Lung (tissue), 12 donors: ENCODE measurements around the gene RPGR. TPM values are rescaled to one million over a fixed set of nuclear protein-coding genes. Genes with fewer than 3 reads are reported as not detected.

ENCODE experiments used
- ATAC-seq: fragments of 200-7000 bp; cut with Tn5 transposase; one replicate; pipeline ENCODE4 v1.9.1; 2020; ENCODE audit warnings: moderate number of reproducible peaks; ENCODE audit not compliant: insufficient read depth, low FRiP score
- DNase-seq, 3 donors: peaks; one replicate each; pipeline ENCODE4 v3.0.0-alpha.2; 2013 to 2017
- H3K27ac ChIP-seq, 2 donors: one replicate each; pipeline ENCODE4 v1.5.1; 2013; ENCODE audit warnings: mild to moderate bottlenecking in 2 of 2, moderate library complexity in 2 of 2, control low read depth in 1 of 2, inconsistent platforms in 1 of 2, low read depth in 1 of 2, low read length in 1 of 2
- H3K27me3 ChIP-seq, 3 donors: one replicate each; pipeline ENCODE4 v1.5.1; 2013; ENCODE audit warnings: low read length in 2 of 3; ENCODE audit not compliant: control insufficient read depth in 3 of 3, insufficient read depth in 3 of 3
- H3K36me3 ChIP-seq, 4 donors: one replicate each; pipeline ENCODE4 v1.5.1; 2013; ENCODE audit warnings: low read length in 4 of 4, mild to moderate bottlenecking in 1 of 4, moderate library complexity in 1 of 4; ENCODE audit not compliant: control insufficient read depth in 4 of 4, insufficient read depth in 4 of 4
- H3K4me1 ChIP-seq, 5 donors: one replicate each; pipeline ENCODE4 v1.5.1; 2013; ENCODE audit warnings: low read length in 5 of 5, mild to moderate bottlenecking in 2 of 5, moderate library complexity in 1 of 5; ENCODE audit not compliant: control insufficient read depth in 5 of 5, insufficient read depth in 5 of 5
- H3K4me3 ChIP-seq: one replicate; pipeline ENCODE4 v1.5.1; 2013; ENCODE audit warnings: mild to moderate bottlenecking, control low read depth, moderate library complexity
- H3K9ac ChIP-seq, 2 donors: one replicate each; pipeline ENCODE4 v1.5.1; 2013; ENCODE audit warnings: low read length in 2 of 2, control low read depth in 1 of 2; ENCODE audit not compliant: insufficient read depth in 1 of 2
- H3K9me3 ChIP-seq, 4 donors: one replicate each; pipeline ENCODE4 v1.5.1; 2013; ENCODE audit warnings: low read length in 3 of 4, mild to moderate bottlenecking in 1 of 4, moderate library complexity in 1 of 4; ENCODE audit not compliant: control insufficient read depth in 4 of 4, insufficient read depth in 3 of 4
- WGBS, 2 donors: extraction: QIAGEN DNeasy Blood & Tissue Kit; methylation state at CpG; one replicate each; pipeline ENCODE4 v1.1.7; 2013; 5-methylcytosine and 5-hydroxymethylcytosine counted together
- polyA plus RNA-seq, 2 donors: library from polyadenylated mRNA; stranded (reverse); fragments of 200-250 nt; gene quantifications; one replicate each; pipeline ENCODE4 v1.2.1, GENCODE V29; 2013
- total RNA-seq, 2 donors: library from RNA; depleted of rRNA in 1 of 2; stranded (reverse); fragments of >200 nt in 1 of 2; gene quantifications; one replicate each; pipeline ENCODE4 v1.2.1, GENCODE V29; 2014 to 2021
- TF ChIP-seq, protein P1 (sequence below): IDR thresholded peaks from 2 replicates; pipeline ENCODE4 v1.5.1; 2012; ENCODE audit warnings: mild to moderate bottlenecking; ENCODE audit errors: control extremely low read depth, extremely low read depth
- donor health status: control.
- donor health status: control.
- donor health status: Bipolar disorder and iron deficiency.
- donor health status: healthy.
- donor health status: DM: yes; HTN: yes; CAD: no.

Gene RPGR
- total and polyA plus RNA-seq, 4 donors: 17.6 to 60.2 (median 27.6) TPM

DNA sequence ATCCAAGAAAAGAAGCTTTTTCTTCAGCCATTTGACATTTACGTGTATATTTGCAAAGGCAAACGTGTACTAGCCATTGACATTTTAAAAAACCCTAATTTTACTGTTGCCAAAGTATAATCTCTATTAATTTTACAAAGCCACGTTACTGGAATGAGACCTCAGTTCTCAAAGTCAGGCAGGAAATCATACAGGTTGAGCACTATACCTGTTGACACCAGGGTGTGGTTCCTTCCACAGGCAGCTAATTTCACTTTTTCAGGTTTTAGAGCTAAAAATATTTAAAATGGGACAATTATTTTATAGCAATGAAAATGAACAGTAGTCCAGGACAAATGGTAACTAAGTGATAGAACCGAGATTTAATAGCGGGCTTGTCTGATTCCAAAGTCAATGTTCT is 6.5 kb downstream of the RPGR start:
- DNase-seq (no peak), ATAC-seq (no peak)
- H3K27ac ChIP-seq: no peak overlapping the region
- no peaks in the 10 kb centered on the region for H3K36me3 ChIP-seq
- peaks cover 0 to 2% (median 0%) of the 10 kb centered on the region in 4 donors for H3K9me3 ChIP-seq
- H3K4me1 ChIP-seq: no peaks in the 10 kb centered on the region
- H3K9ac ChIP-seq: no peak overlapping the region
- H3K4me3 ChIP-seq: no peak overlapping the region
- H3K27me3 ChIP-seq: peaks cover 0 to 20% (median 8%) of the 10 kb centered on the region in 3 donors
- TF ChIP-seq, protein P1, sequence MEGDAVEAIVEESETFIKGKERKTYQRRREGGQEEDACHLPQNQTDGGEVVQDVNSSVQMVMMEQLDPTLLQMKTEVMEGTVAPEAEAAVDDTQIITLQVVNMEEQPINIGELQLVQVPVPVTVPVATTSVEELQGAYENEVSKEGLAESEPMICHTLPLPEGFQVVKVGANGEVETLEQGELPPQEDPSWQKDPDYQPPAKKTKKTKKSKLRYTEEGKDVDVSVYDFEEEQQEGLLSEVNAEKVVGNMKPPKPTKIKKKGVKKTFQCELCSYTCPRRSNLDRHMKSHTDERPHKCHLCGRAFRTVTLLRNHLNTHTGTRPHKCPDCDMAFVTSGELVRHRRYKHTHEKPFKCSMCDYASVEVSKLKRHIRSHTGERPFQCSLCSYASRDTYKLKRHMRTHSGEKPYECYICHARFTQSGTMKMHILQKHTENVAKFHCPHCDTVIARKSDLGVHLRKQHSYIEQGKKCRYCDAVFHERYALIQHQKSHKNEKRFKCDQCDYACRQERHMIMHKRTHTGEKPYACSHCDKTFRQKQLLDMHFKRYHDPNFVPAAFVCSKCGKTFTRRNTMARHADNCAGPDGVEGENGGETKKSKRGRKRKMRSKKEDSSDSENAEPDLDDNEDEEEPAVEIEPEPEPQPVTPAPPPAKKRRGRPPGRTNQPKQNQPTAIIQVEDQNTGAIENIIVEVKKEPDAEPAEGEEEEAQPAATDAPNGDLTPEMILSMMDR: no peak
- WGBS, 2 donors: 72 to 96% methylated on average over 5 of the region's 5 CpGs

DNA sequence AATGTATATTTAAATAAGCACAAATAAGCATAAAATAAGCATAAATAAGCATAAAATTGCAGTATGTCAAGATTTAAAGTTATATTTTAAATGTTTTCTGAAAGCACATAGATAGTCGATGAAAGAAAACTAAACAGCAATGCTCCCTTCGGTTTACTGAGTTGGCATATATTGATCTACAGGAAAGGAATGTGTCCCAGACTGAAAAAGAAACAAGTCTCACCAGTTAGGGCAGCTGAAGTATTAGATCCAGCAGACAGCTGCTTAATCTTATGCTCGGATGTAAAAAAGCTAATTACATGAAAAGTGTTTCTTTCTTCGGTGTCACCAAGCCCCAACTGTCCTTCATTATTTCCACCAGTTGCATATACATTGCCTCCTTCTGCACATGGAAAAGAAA is 8.7 kb downstream of the RPGR start:
- H3K4me1 ChIP-seq: no peaks in the 10 kb centered on the region
- no peak overlapping the region for H3K27ac ChIP-seq
- peaks cover 0 to 21% (median 6%) of the 10 kb centered on the region in 3 donors for H3K27me3 ChIP-seq
- DNase-seq (no peak), ATAC-seq (no peak)
- 75 to 76% methylated on average over 4 of the region's 4 CpGs for WGBS, 2 donors
- H3K36me3 ChIP-seq: peaks cover 0 to 1% (median 0%) of the 10 kb centered on the region in 4 donors
- no peak overlapping the region for H3K9ac ChIP-seq
- H3K4me3 ChIP-seq: no peak overlapping the region
- H3K9me3 ChIP-seq: no peaks in the 10 kb centered on the region
- TF ChIP-seq, protein P1: no peak

DNA sequence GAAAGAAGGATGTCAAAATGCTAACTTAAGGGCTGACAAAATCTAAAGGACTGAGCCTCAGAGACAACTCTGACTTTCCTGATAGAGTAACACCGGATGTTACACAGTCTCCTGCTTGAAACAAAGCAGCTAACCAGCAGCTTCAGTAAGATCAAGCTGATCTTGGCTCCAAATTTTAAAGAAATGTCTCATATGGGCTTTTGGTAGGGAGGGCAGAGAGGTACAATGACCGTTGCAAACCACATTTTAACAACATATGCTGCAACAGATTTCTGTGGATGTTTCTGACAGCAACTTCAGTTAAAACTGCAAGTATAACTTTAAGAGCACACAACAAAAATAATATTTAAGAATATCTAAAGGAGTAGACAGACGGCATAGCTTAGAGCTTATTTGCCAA is 9.1 kb downstream of the RPGR start:
- 67 to 74% methylated on average over 3 of the region's 3 CpGs for WGBS, 2 donors
- no peaks in the 10 kb centered on the region for H3K9me3 ChIP-seq
- H3K36me3 ChIP-seq: peaks cover 0 to 1% (median 0%) of the 10 kb centered on the region in 4 donors
- TF ChIP-seq, protein P1: no peak
- no peak for ATAC-seq
- peaks cover 0 to 25% (median 8%) of the 10 kb centered on the region in 3 donors for H3K27me3 ChIP-seq
- DNase-seq: no peak
- no peak overlapping the region for H3K9ac ChIP-seq
- H3K4me3 ChIP-seq: no peak overlapping the region
- no peaks in the 10 kb centered on the region for H3K4me1 ChIP-seq
- H3K27ac ChIP-seq: no peak overlapping the region

DNA sequence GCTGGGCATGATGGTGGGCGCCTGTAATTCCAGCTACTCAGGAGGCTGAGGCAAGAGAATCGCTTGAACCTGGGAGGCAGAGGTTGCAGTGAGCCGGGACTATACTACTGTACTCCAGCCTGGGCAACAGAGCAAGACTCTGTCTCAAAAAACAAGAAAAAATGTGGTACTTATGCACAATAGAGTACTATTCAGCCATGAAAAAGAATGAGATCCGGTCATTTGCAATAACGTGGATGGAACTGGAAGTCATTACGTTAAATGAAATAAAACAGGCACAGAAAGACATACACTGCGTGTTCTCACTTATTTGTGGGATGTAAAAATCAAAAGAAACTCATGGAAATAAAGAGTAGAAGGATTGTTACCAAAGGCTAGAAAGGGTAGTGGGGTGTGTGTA is 12.1 kb downstream of the RPGR start:
- no peak for DNase-seq
- H3K4me3 ChIP-seq: no peak overlapping the region
- peaks cover 0 to 21% (median 8%) of the 10 kb centered on the region in 3 donors for H3K27me3 ChIP-seq
- peaks cover 0 to 3% (median 0%) of the 10 kb centered on the region in 5 donors for H3K4me1 ChIP-seq
- no peaks in the 10 kb centered on the region for H3K9me3 ChIP-seq
- H3K36me3 ChIP-seq: peaks cover 0 to 1% (median under 1%) of the 10 kb centered on the region in 4 donors
- no peak overlapping the region for H3K9ac ChIP-seq
- 86 to 100% methylated on average over 7 of the region's 7 CpGs for WGBS, 2 donors
- ATAC-seq: no peak
- TF ChIP-seq, protein P1: no peak
- no peak overlapping the region for H3K27ac ChIP-seq
